ENCODE measurements around the gene ASCL4.

ASCL4 gene

DNA sequence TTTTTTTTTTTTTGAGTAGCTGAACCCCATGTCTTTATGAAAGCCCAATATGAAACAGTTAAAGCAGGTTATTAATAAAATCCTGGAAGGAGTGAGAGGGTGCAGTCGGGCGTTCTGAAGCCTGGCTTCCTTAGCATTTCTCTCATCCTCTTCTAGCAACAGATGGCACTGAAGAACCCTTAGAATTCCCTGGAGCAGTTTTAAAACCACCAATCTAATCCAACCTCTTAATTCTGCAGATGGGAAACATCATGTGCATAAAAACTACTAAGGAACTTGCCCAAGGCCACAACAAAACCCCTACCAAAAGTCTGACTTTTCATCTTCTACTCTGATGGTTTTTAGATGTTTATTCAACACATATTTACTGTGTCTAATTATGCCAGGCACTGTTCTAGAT lies 38.7 kb upstream of the ASCL4 start:
- no peak for DNase-seq (ENCODE audit: low read depth)
- TF ChIP-seq, protein P1, sequence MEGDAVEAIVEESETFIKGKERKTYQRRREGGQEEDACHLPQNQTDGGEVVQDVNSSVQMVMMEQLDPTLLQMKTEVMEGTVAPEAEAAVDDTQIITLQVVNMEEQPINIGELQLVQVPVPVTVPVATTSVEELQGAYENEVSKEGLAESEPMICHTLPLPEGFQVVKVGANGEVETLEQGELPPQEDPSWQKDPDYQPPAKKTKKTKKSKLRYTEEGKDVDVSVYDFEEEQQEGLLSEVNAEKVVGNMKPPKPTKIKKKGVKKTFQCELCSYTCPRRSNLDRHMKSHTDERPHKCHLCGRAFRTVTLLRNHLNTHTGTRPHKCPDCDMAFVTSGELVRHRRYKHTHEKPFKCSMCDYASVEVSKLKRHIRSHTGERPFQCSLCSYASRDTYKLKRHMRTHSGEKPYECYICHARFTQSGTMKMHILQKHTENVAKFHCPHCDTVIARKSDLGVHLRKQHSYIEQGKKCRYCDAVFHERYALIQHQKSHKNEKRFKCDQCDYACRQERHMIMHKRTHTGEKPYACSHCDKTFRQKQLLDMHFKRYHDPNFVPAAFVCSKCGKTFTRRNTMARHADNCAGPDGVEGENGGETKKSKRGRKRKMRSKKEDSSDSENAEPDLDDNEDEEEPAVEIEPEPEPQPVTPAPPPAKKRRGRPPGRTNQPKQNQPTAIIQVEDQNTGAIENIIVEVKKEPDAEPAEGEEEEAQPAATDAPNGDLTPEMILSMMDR (IDR thresholded peaks at IDR 0.05; ENCODE audit: low read length, missing control alignments) = no peak
- no peak overlapping the region for H3K4me3 ChIP-seq (replicated peaks; ENCODE audit: low read depth, low read length)

DNA sequence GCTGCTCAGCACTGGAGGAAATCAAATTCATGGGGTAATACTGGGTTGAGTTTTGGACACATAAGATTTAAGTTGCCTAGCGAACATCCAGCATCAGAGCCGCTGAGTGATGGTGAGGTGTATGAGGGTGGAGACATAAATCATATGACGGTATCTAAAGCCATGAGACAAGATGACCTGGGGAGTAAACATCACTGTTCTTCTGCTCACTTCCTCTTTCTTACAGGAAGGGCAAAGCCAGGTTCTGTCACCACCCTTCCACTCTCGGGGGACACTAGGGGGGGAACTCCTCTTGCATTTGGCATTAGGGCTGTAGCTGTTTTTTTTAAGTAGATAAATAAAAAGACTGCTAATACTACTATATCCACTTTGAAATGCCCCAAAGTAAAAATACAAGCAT lies 37.6 kb upstream of the ASCL4 start:
- TF ChIP-seq, protein P1 (IDR thresholded peaks at IDR 0.05; ENCODE audit: low read length, missing control alignments) = no peak
- no peak overlapping the region for H3K4me3 ChIP-seq (replicated peaks; ENCODE audit: low read depth, low read length)
- DNase-seq (ENCODE audit: low read depth) = no peak

- TF ChIP-seq, protein P1 (IDR thresholded peaks at IDR 0.05; ENCODE audit: low read length, missing control alignments) = no peak
- peak overlapping the region; percentile 34 for H3K4me3 ChIP-seq (replicated peaks; ENCODE audit: low read depth, low read length)
- DNase-seq (ENCODE audit: low read depth) = peak; percentile 78
These were observed 26.0 kb upstream of the ASCL4 start for GRCh38 chr12:107748472-107748871.

DNA sequence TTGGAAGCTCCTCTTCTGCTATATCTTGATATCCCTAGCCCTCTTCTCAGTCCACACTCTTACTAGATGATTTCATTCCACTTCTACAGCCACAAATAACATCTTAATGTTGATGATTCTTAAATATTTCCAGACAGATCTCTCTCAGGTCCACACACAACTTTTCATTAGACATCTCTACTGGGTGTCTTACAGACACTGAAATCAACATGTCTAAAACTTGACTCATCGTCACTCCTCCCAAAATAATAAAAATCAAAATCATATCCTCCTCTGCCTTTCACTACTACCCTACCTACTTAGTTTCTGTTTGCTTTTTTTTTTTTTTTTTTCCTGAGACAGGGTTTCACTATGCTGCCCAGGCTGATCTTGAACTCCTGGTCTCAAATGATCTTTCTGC lies 25.4 kb upstream of the ASCL4 start:
- peak; percentile 14 for DNase-seq (ENCODE audit: low read depth)
- TF ChIP-seq, protein P1 (IDR thresholded peaks at IDR 0.05; ENCODE audit: low read length, missing control alignments) = no peak
- H3K4me3 ChIP-seq (replicated peaks; ENCODE audit: low read depth, low read length) = no peak overlapping the region

DNA sequence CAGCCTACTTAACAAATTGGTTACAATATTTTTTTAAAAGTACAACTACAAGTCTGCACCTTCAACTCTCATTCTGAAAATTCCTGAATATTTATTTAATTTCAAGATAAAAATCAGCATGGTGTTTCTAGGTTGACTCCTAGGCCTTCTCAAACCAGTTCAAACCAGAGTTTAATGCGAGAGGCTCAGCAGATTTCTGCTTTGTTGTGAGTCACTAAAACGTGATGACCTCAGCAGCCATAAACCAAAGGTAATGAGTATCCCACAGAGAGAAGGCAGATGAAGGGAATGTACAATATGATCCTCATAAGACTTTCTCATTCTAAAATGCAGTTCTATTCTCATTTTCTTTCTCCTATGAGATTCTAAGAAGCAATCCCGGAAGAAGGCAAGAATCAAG lies 15.1 kb upstream of the ASCL4 start:
- peak; percentile 74 for DNase-seq (ENCODE audit: low read depth)
- TF ChIP-seq, protein P1 (IDR thresholded peaks at IDR 0.05; ENCODE audit: low read length, missing control alignments) = no peak
- H3K4me3 ChIP-seq (replicated peaks; ENCODE audit: low read depth, low read length) = peak overlapping the region; percentile 84

DNA sequence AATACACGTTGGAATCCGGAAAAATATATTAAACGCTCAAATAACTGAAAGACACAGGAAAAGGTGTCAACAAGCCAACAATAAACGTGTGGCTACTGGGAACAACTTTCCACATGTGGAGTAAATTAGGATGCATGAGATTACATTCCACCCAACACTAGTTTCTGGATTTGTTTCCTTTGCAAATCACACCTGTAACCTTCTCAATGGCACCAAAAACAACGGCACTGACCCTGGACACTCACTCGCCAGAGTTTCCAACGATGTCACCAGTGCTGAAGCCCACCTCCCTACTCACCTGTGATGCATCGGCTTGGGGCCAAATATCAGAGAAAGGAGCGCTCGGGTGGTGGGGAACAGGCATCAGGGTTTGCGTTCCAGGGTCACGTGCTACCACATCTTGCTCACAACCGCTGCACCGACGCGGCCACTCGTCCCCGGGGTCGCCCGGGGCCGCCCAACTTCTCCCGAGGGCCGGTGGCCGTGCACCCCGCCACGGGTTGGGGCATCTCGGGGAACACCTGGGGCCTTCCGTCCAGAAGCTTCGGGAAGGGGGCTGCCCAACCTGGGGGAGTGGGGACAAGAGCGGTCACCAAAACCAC lies 14.2 kb upstream of the ASCL4 start:
- TF ChIP-seq, protein P1 (IDR thresholded peaks at IDR 0.05; ENCODE audit: low read length, missing control alignments) = no peak
- no peak for DNase-seq (ENCODE audit: low read depth)
- H3K4me3 ChIP-seq (replicated peaks; ENCODE audit: low read depth, low read length) = peak overlapping the region; percentile 84

- TF ChIP-seq, protein P1 (IDR thresholded peaks at IDR 0.05; ENCODE audit: low read length, missing control alignments) = no peak
- H3K4me3 ChIP-seq (replicated peaks; ENCODE audit: low read depth, low read length) = peak within 1 kb of the TSS; percentile 84
- DNase-seq (ENCODE audit: low read depth) = peak; percentile 95
These were observed 13.5 kb upstream of the ASCL4 start, which contains the start of gene PRDM4 for GRCh38 chr12:107760809-107761501. PRDM4 (minus strand) TSS chr12:107761137; CDS start chr12:107760515, 622 bp downstream.
